HepG2 (cell line): ENCODE measurements around the gene PAQR5. TPM values are rescaled to one million over a fixed set of nuclear protein-coding genes. Genes with fewer than 3 reads are reported as not detected.
A peak's percentile ranks its signal among the peaks of the same experiment; 100 is the strongest.

ENCODE experiments used
- ATAC-seq: fragments of 200-7000 bp; cut with Tn5 transposase; 3 replicates; pipeline ENCODE4 v1.9.1; 2020; ENCODE audit warnings: mild to moderate bottlenecking, moderate library complexity
- BruUV-seq: library from RNA; stranded (reverse); fragments of 400-500 nt; replicated peaks from 2 replicates; lab custom pipeline; 2021; lab: Mats Ljungman, UMichigan
- CTCF ChIA-PET: fragments of 300-600 bp; formaldehyde crosslinking; extraction: SDS; loops from one replicate; lab custom pipeline; 2021; ENCODE audit warnings: low total read pairs, inconsistent platforms, low intra/inter-chr PET ratio; lab: Yijun Ruan, JAX
- POLR2A ChIA-PET: fragments of 350-600 bp; sonication (Branson Sonifier 250); formaldehyde crosslinking; loops from one replicate; lab custom pipeline; 2020; ENCODE audit warnings: antibody characterized with exemption, inconsistent platforms; lab: Yijun Ruan, JAX
- DNase-seq: peaks from one replicate; pipeline ENCODE4 v3.0.0-alpha.2; 2015; ENCODE audit warnings: low spot score
- FAIRE-seq: peaks from 3 replicates; lab custom pipeline; 2011; peaks lifted over from hg19 to GRCh38; lab: Jason Lieb, UNC
- H2AFZ ChIP-seq: one replicate; pipeline ENCODE4 v1.6.1; 2011; ENCODE audit warnings: low read length, inconsistent platforms
- H3K27ac ChIP-seq: fragments of 300-600 bp; 3 replicates; pipeline ENCODE4 v1.8.0; 2011; ENCODE audit warnings: mixed run types, mild to moderate bottlenecking, mixed read lengths, low read length, inconsistent platforms; ENCODE audit not compliant: insufficient read depth; ENCODE audit errors: extremely low read length
- H3K27me3 ChIP-seq, 2 experiments: fragments of 200-600 bp in 1 of 2; 2 replicates in 1 of 2; 3 replicates in 1 of 2; pipeline versions ENCODE4 v1.6.0 to v1.8.0; 2011; ENCODE audit warnings: low read length in 2 of 2, mild to moderate bottlenecking in 2 of 2, moderate library complexity in 2 of 2, inconsistent platforms in 1 of 2; ENCODE audit not compliant: insufficient read depth in 2 of 2, control insufficient read depth in 1 of 2
- H3K36me3 ChIP-seq, 2 experiments: fragments of 200-600 bp in 1 of 2; replicated peaks in 1 of 2; 2 replicates in 1 of 2; 3 replicates in 1 of 2; pipeline versions ENCODE4 v1.5.1 to v1.8.0; 2011; ENCODE audit warnings: low read length in 2 of 2, inconsistent platforms in 1 of 2; ENCODE audit not compliant: insufficient read depth in 2 of 2, control insufficient read depth in 1 of 2
- H3K4me1 ChIP-seq: 2 replicates; pipeline ENCODE4 v1.5.1; 2012; ENCODE audit warnings: low read length, inconsistent platforms; ENCODE audit not compliant: insufficient read depth
- H3K4me2 ChIP-seq: 2 replicates; pipeline ENCODE4 v1.6.0; 2011; ENCODE audit warnings: low read depth, low read length, inconsistent platforms
- H3K4me3 ChIP-seq, 3 experiments: fragments of 200-600 bp in 1 of 3; sonication (generic), shearing (Covaris generic) in 1 of 3; replicated peaks in 1 of 3; 2 replicates each; pipeline ENCODE4 v1.5.1; 2011 to 2016; ENCODE audit warnings: low read length in 3 of 3, inconsistent platforms in 2 of 3, low read depth in 2 of 3, mild to moderate bottlenecking in 2 of 3, control low read depth in 1 of 3, mixed read lengths in 1 of 3; ENCODE audit not compliant: insufficient read depth in 1 of 3
- H3K79me2 ChIP-seq: one replicate; pipeline ENCODE4 v1.6.1; 2011; ENCODE audit warnings: low read length, inconsistent platforms; ENCODE audit not compliant: insufficient read depth
- H3K9ac ChIP-seq: 2 replicates; pipeline ENCODE4 v1.6.0; 2011; ENCODE audit warnings: mild to moderate bottlenecking, low read depth, low read length, inconsistent platforms; ENCODE audit not compliant: insufficient read depth
- H3K9me3 ChIP-seq: 2 replicates; pipeline ENCODE4 v1.5.1; 2012; ENCODE audit warnings: mild to moderate bottlenecking, low read length
- H4K20me1 ChIP-seq: 2 replicates; pipeline ENCODE4 v1.6.0; 2011; ENCODE audit warnings: inconsistent platforms, mild to moderate bottlenecking, low read length, moderate library complexity; ENCODE audit not compliant: insufficient read depth
- CBX1 ChIP-seq: IDR thresholded peaks from one replicate; pipeline ENCODE4 v1.6.1; 2016; ENCODE audit warnings: antibody characterized with exemption, low read depth
- CEBPG ChIP-seq: IDR thresholded peaks from 2 replicates; pipeline ENCODE4 v1.6.1; 2016
- DNMT1 ChIP-seq: sonication (generic); formaldehyde crosslinking; IDR thresholded peaks from 2 replicates; pipeline ENCODE4 v1.5.1; 2020; ENCODE audit warnings: mild to moderate bottlenecking, missing genetic modification reagents
- MAFF ChIP-seq: IDR thresholded peaks from 2 replicates; pipeline ENCODE4 v1.6.1; 2011; ENCODE audit warnings: low read depth, low read length, improper control_type of control experiment
- MAFK ChIP-seq, 2 experiments: IDR thresholded peaks in 1 of 2; conservative IDR thresholded peaks in 1 of 2; 2 replicates each; pipeline ENCODE4 v1.6.1; 2011; ENCODE audit warnings: improper control_type of control experiment in 2 of 2, low read length in 2 of 2
- PCBP2 ChIP-seq: fragments of 200-400 bp; formaldehyde crosslinking; optimal IDR thresholded peaks from 2 replicates; pipeline ENCODE3; 2018; ENCODE audit warnings: low read length, low read depth; ENCODE audit not compliant: poor library complexity, severe bottlenecking
- PRMT3 ChIP-seq: sonication (generic); formaldehyde crosslinking; IDR thresholded peaks from 2 replicates; pipeline ENCODE4 v1.8.1; 2022; ENCODE audit warnings: low read depth, mild to moderate bottlenecking, moderate library complexity, missing genetic modification reagents, borderline replicate concordance
- SRSF1 ChIP-seq: fragments of 200-400 bp; formaldehyde crosslinking; optimal IDR thresholded peaks from 2 replicates; pipeline ENCODE3; 2017; ENCODE audit warnings: mild to moderate bottlenecking, low read depth, low read length, moderate library complexity
- ZBTB42 ChIP-seq: sonication (generic); formaldehyde crosslinking; IDR thresholded peaks from 2 replicates; pipeline ENCODE4 v1.5.0; 2020; ENCODE audit warnings: mild to moderate bottlenecking, missing genetic modification reagents
- ZBTB8A ChIP-seq: sonication (generic); formaldehyde crosslinking; IDR thresholded peaks from 2 replicates; pipeline ENCODE4 v1.4.0; 2020; ENCODE audit warnings: mild to moderate bottlenecking, low read depth, missing genetic modification reagents, borderline replicate concordance
- WGBS: methylation state at CpG from one replicate; pipeline ENCODE4 v1.1.6; 2017; ENCODE audit warnings: low lambda C conversion rate; 5-methylcytosine and 5-hydroxymethylcytosine counted together
- in situ Hi-C: cut with HindIII; loops from 2 replicates; pipeline ENCODE4 v1.10.0; 2017; ENCODE audit warnings: low pct_unique_long_range_greater_than_20kb; ENCODE audit not compliant: extremely low pct_ligation_motif_present
- intact Hi-C: fragments of 100-400 bp; cut with micrococcal nuclease; formaldehyde crosslinking; loops from one replicate; pipeline ENCODE4 v1.10.0; 2022; ENCODE audit not compliant: unreplicated experiment
- polyA plus RNA-seq, 8 experiments: library from polyadenylated mRNA; depleted of rRNA in 3 of 8; stranded (reverse) in 7 of 8; unstranded in 1 of 8; fragments of >200 nt; fragmentation: Illumina TruSeq in 4 of 8; extraction: Trizol in 4 of 8; gene quantifications; 2 replicates each; pipeline versions ENCODE4 v1.2.1 to v1.2.3, GENCODE V29; 2011 to 2016; ENCODE audit warnings: low read depth in 4 of 8, missing spikeins in 1 of 8, mixed read lengths in 1 of 8; ENCODE audit not compliant: insufficient read depth in 1 of 8
- total RNA-seq, 5 experiments: library from RNA; depleted of rRNA; stranded (reverse); fragments of >200 nt; fragmentation: Illumina TruSeq; extraction: Trizol; gene quantifications; 2 replicates each; pipeline ENCODE4 v1.2.3, GENCODE V29; 2016; ENCODE audit warnings: low read depth in 1 of 5
- TF ChIP-seq, protein P1 (sequence below): sonication (generic); formaldehyde crosslinking; IDR thresholded peaks from 2 replicates; pipeline ENCODE4 v1.5.1; 2020; ENCODE audit warnings: missing genetic modification reagents, mild to moderate bottlenecking, borderline replicate concordance

The PAQR5 gene
- total and polyA plus RNA-seq, 2 of the 13 experiments (the other 11 are each of a cell fraction or from before 2014, with no cell fraction given) = 0.53 to 1.3 TPM

DNA sequence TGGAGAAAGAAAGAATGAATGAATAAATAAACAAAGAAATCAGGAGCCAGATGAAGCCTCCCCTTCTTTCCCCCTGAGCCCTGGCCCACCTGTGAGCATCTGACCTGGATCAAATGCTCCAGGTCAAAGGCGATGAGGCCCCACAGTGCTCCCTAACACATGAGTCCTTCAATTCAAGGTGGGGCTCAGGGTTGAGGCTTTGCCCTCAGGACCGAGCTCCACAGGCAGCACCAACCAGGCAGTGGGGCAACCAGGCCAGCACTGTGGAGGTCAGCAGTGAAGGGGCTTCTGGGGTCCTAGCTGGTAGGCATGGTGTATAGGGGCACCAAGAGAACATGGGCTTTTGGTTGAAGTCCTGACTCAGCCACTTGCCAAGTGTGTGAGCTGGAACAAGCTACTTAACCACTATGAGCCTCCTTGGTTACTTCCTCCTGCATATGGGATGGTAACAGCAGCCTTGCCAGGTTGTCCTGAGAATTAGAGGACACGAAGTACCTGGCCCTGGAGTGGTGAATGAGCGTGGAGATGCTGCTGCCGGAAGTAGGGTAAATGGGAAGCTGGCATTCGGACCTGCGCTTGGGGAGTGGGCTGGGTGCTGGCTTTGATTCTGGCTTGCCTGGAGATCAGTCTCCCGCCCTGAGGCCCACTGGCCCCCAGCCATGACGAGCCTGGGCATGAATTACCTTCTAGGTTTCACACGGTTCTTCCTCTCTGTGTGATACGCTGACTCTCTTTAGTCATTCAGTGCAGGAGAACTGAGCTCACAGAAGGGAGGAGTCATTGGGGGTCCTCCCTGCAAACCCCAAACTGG, 10.0 kb upstream of the PAQR5 start (continued):
- no peak for TF ChIP-seq SRSF1
- no peak for TF ChIP-seq DNMT1 (CRISPR knock-in tag)
- no peak for TF ChIP-seq CBX1

DNA sequence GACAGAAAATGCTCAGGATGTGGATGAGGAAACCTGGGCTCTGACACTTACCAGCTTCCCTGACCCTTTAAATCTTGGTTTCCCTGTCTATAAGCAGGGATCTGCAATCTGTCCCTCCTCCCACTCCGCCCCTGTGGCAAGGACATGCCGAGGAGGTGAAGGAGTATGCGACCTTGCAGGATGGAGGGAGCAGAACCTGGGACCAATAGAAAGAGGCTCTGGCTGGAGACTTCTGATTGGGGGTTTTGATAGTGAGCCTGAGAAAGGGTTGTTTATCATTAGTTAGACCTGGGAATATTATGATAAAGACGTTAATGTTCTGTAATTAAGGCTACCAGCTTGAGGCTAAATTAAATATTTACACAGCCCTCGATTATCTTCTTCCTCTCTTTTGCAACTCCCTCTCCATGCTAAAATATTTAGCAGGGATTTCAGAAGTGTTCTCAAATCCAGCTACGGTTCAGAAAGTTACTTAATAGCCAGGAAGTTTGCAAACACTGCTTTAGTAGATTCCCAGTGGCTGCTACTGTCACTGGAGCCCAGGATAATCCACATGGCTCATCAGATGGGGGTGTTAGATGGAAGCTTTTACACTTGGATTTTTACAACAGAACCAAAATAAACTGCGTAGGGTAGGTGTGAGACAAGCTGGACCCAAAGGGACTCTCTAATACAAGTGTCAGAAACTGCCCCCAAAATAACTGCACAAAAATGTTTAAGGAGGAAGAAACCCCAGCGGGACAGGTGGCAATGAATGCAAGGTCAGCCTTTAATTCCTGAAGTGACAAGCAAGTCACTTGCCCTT, 9.2 kb upstream of the PAQR5 start:
- no peak overlapping the region for H3K9ac ChIP-seq
- DNase-seq = no peak
- CTCF ChIA-PET = no interaction called here
- no peak for TF ChIP-seq ZBTB8A (CRISPR knock-in tag)
- no peak for TF ChIP-seq PRMT3
- TF ChIP-seq, protein P1, sequence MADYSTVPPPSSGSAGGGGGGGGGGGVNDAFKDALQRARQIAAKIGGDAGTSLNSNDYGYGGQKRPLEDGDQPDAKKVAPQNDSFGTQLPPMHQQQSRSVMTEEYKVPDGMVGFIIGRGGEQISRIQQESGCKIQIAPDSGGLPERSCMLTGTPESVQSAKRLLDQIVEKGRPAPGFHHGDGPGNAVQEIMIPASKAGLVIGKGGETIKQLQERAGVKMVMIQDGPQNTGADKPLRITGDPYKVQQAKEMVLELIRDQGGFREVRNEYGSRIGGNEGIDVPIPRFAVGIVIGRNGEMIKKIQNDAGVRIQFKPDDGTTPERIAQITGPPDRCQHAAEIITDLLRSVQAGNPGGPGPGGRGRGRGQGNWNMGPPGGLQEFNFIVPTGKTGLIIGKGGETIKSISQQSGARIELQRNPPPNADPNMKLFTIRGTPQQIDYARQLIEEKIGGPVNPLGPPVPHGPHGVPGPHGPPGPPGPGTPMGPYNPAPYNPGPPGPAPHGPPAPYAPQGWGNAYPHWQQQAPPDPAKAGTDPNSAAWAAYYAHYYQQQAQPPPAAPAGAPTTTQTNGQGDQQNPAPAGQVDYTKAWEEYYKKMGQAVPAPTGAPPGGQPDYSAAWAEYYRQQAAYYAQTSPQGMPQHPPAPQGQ = no peak
- 0 out of 2 replicates have a peak, but pooled peaks have one; percentile 19 for TF ChIP-seq MAFF
- no peak for TF ChIP-seq PCBP2
- TF ChIP-seq MAFK (conservative IDR thresholded peaks at IDR 0.05 in 1 of 2, IDR thresholded peaks at IDR 0.05 in 1 of 2; ENCODE audit: low read length in 2 of 2) = peak in 1 of 2 experiments; percentile 46; a peak in 2 of 4 replicates
- TF ChIP-seq CEBPG (CRISPR knock-in tag) = 0 out of 2 replicates have a peak, but pooled peaks have one; percentile 12
- no peak for TF ChIP-seq ZBTB42 (CRISPR knock-in tag)
- TF ChIP-seq, all 625 proteins: peak for 3
- intact Hi-C loops = no loop called here
- H3K4me2 ChIP-seq = no peak overlapping the region
- H3K9me3 ChIP-seq = no peaks in the 10 kb centered on the region
- H3K4me3 ChIP-seq = no peak overlapping the region
- peaks cover 0 to 21% of the 10 kb centered on the region in 2 experiments; a peak in 3 of 5 replicates for H3K27me3 ChIP-seq
- POLR2A ChIA-PET = interaction anchor here (0.5 to 1.1 kb wide), 2 partner anchors 12 to 14 kb away, joined by 3 read pairs; no protein-coding TSS in a partner anchor
- ATAC-seq = peak; percentile 61; the same call in 2 of the 3 replicates
- WGBS = 6% methylated on average over 8 of the region's 8 CpGs
- peaks cover 3% of the 10 kb centered on the region; the same call in 1 of the 2 replicates for H4K20me1 ChIP-seq
- no peak overlapping the region for H2AFZ ChIP-seq
- H3K36me3 ChIP-seq = no peaks in the 10 kb centered on the region
- peak; percentile 18 for FAIRE-seq
- H3K79me2 ChIP-seq = no peaks in the 10 kb centered on the region
- BruUV-seq = no TSS peak
- no peak overlapping the region for H3K27ac ChIP-seq
- in situ Hi-C loops = no loop called here
- peaks cover 21% of the 10 kb centered on the region for H3K4me1 ChIP-seq
